GM21367 (cell line): Measurements from ENCODE around the gene HES4.

Experiments
- ATAC-seq: cut with Tn5 transposase; IDR thresholded peaks from one replicate; pipeline ENCODE4 v1.9.1; 2021; ENCODE audit not compliant: unreplicated experiment

The HES4 gene

GRCh38 chr1:953524-954320 is 46.2 kb downstream of the HES4 start:
- no peak for ATAC-seq

GRCh38 chr1:952603-953002 is 47.3 kb downstream of the HES4 start:
- no peak for ATAC-seq

GRCh38 chr1:952201-952600 is 47.7 kb downstream of the HES4 start:
- no peak for ATAC-seq

- no peak for ATAC-seq
Measured at GRCh38 chr1:951364-951763, 48.5 kb downstream of the HES4 start.

GRCh38 chr1:950881-951280 is 49.0 kb downstream of the HES4 start:
- no peak for ATAC-seq

GRCh38 chr1:950268-950667 is 49.6 kb downstream of the HES4 start:
- ATAC-seq: no peak
